ENCODE measurements around the gene FRMD4A. TPM values are rescaled to one million over a fixed set of nuclear protein-coding genes. Genes with fewer than 3 reads are reported as not detected.

FRMD4A gene
- total RNA-seq, 2 experiments from 2014 or later = 0.17 TPM; not detected in 1

DNA sequence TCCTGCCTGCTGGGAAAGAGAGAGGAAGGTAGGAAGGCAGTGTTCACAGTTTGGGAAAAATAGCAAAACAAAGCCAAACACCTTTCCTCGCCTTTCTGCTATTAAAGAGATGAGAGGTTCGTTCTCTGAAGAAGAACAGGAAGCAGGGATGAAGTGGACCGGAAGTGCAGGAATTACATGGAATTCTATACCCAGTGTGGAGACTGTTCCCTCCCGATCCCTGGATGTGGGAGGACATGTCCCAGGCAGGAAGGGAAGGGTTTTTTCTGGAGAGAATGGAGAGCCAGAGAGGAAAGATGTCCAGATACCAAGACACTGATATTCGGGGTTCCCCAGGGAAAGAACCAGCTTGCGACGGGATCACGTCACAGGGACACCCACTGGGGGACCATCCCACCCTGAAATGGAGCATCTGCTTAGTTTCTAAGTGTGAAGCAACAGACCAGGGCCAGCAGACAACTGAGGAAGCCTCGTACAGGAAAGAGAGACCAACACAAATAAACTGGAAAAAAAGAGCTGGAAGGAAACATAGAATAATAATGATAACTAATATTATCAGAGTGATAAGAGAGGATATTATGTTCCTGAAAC is 556.3 kb downstream of the FRMD4A start:
- Histone ChIP-seq H3K27ac (ENCODE audit: low read depth, low read length, poor library complexity, severe bottlenecking) (no peak overlapping the region), H3K4me3 (ENCODE audit: low read depth, low read length, poor library complexity, severe bottlenecking) (no peak overlapping the region), H4K20me1 (ENCODE audit: insufficient read depth, low read length) (no peaks in the 10 kb centered on the region), H3K36me3 (ENCODE audit: insufficient read depth, low read length) (no peaks in the 10 kb centered on the region), H3K79me2 (ENCODE audit: insufficient read depth, low read depth, low read length) (no peaks in the 10 kb centered on the region), H2AFZ (ENCODE audit: low read length) (no peak overlapping the region), H3K9me2 (ENCODE audit: insufficient read depth, low read length) (no peaks in the 10 kb centered on the region), H3K9me3 (ENCODE audit: low read length) (no peaks in the 10 kb centered on the region), H3K4me2 (ENCODE audit: low read length) (no peak overlapping the region), H3K4me1 (ENCODE audit: insufficient read depth, low read length, poor library complexity, severe bottlenecking) (peaks cover 8% of the 10 kb centered on the region)
- ChIA-PET CTCF (ENCODE audit: unreplicated experiment) (no interaction called here), POLR2A (interaction anchor here (0.5 to 0.7 kb wide), 2 partner anchors 413 to 445 kb away, joined by 3 read pairs; no protein-coding TSS in a partner anchor)
- BruUV-seq (replicated peaks) = no TSS peak
- no peak for DNase-seq (ENCODE audit: low spot score)
- intact Hi-C loops (cut with micrococcal nuclease; ENCODE audit: unreplicated experiment) = no loop called here
- TF ChIP-seq CTCF (conservative IDR thresholded peaks at IDR 0.05; ENCODE audit: low read length) = no peak
- TF ChIP-seq EZH2phosphoT487 (IDR thresholded peaks at IDR 0.05; ENCODE audit: borderline replicate concordance, low read depth, low read length) = no peak

GRCh38 chr10:13773496-13774170 is 557.1 kb downstream of the FRMD4A start:
- no peaks in the 10 kb centered on the region for H3K36me3 ChIP-seq (ENCODE audit: insufficient read depth, low read length)
- H3K4me1 ChIP-seq (ENCODE audit: insufficient read depth, low read length, poor library complexity, severe bottlenecking) = peaks cover 8% of the 10 kb centered on the region
- no peaks in the 10 kb centered on the region for H3K9me2 ChIP-seq (ENCODE audit: insufficient read depth, low read length)
- H3K9me3 ChIP-seq (ENCODE audit: low read length) = no peaks in the 10 kb centered on the region
- no peak for DNase-seq (ENCODE audit: low spot score)
- H3K4me2 ChIP-seq (ENCODE audit: low read length) = no peak overlapping the region
- no peak overlapping the region for H3K4me3 ChIP-seq (ENCODE audit: low read depth, low read length, poor library complexity, severe bottlenecking)
- TF ChIP-seq CTCF (conservative IDR thresholded peaks at IDR 0.05; ENCODE audit: low read length) = no peak
- no peak for TF ChIP-seq EZH2phosphoT487 (IDR thresholded peaks at IDR 0.05; ENCODE audit: borderline replicate concordance, low read depth, low read length)
- CTCF ChIA-PET (ENCODE audit: unreplicated experiment) = no interaction called here
- no peaks in the 10 kb centered on the region for H3K79me2 ChIP-seq (ENCODE audit: insufficient read depth, low read depth, low read length)
- POLR2A ChIA-PET = interaction anchor here (0.5 to 0.7 kb wide), 2 partner anchors 414 to 445 kb away, joined by 3 read pairs; no protein-coding TSS in a partner anchor
- H3K27ac ChIP-seq (ENCODE audit: low read depth, low read length, poor library complexity, severe bottlenecking) = no peak overlapping the region
- no peak overlapping the region for H2AFZ ChIP-seq (ENCODE audit: low read length)
- no TSS peak for BruUV-seq (replicated peaks)
- H4K20me1 ChIP-seq (ENCODE audit: insufficient read depth, low read length) = no peaks in the 10 kb centered on the region
- intact Hi-C loops (cut with micrococcal nuclease; ENCODE audit: unreplicated experiment) = no loop called here

- no peaks in the 10 kb centered on the region for H4K20me1 ChIP-seq (ENCODE audit: insufficient read depth, low read length)
- TF ChIP-seq CTCF (conservative IDR thresholded peaks at IDR 0.05; ENCODE audit: low read length) (no peak), EZH2phosphoT487 (IDR thresholded peaks at IDR 0.05; ENCODE audit: borderline replicate concordance, low read depth, low read length) (no peak)
- H3K4me1 ChIP-seq (ENCODE audit: insufficient read depth, low read length, poor library complexity, severe bottlenecking) = peaks cover 8% of the 10 kb centered on the region
- H3K4me3 ChIP-seq (ENCODE audit: low read depth, low read length, poor library complexity, severe bottlenecking) = no peak overlapping the region
- H2AFZ ChIP-seq (ENCODE audit: low read length) = no peak overlapping the region
- ChIA-PET POLR2A (no interaction called here), CTCF (ENCODE audit: unreplicated experiment) (no interaction called here)
- no peaks in the 10 kb centered on the region for H3K9me2 ChIP-seq (ENCODE audit: insufficient read depth, low read length)
- DNase-seq (ENCODE audit: low spot score) = no peak
- intact Hi-C loops (cut with micrococcal nuclease; ENCODE audit: unreplicated experiment) = no loop called here
- H3K4me2 ChIP-seq (ENCODE audit: low read length) = no peak overlapping the region
- no peaks in the 10 kb centered on the region for H3K36me3 ChIP-seq (ENCODE audit: insufficient read depth, low read length)
- no peaks in the 10 kb centered on the region for H3K9me3 ChIP-seq (ENCODE audit: low read length)
- no peak overlapping the region for H3K27ac ChIP-seq (ENCODE audit: low read depth, low read length, poor library complexity, severe bottlenecking)
- no TSS peak for BruUV-seq (replicated peaks)
- H3K79me2 ChIP-seq (ENCODE audit: insufficient read depth, low read depth, low read length) = no peaks in the 10 kb centered on the region
Measured at GRCh38 chr10:13773043-13773442, 557.7 kb downstream of the FRMD4A start.
